ENCODE results near the gene CTNNA3. TPM values are rescaled to one million over a fixed set of nuclear protein-coding genes. Genes with fewer than 3 reads are reported as not detected.

Gene CTNNA3
- total RNA-seq, 2 donors from 2014 or later, result 3.2 to 7.2 TPM

- DNase-seq, result no peak
- Mint-ChIP-seq H3K27ac (no peak overlapping the region), H3K36me3 (ENCODE audit: low read depth) (no peaks in the 10 kb centered on the region), H3K4me3 (no peak overlapping the region), H3K27me3 (ENCODE audit: insufficient read depth) (no peaks in the 10 kb centered on the region), H3K4me1 (no peaks in the 10 kb centered on the region), H3K9me3 (no peaks in the 10 kb centered on the region)
- Histone ChIP-seq H3K9ac (ENCODE audit: extremely low read depth, low read length, poor library complexity, severe bottlenecking) (no peak overlapping the region), H3K4me3 (ENCODE audit: low read length) (no peak overlapping the region), H3K36me3 (ENCODE audit: control insufficient read depth, insufficient read depth, low read length) (no peaks in the 10 kb centered on the region), H3K9me3 (ENCODE audit: control insufficient read depth, low read length) (no peaks in the 10 kb centered on the region), H3K27ac (ENCODE audit: low read depth, low read length) (no peak overlapping the region), H3K4me1 (ENCODE audit: control insufficient read depth, insufficient read depth, low read length) (no peaks in the 10 kb centered on the region), H3K27me3 (ENCODE audit: control insufficient read depth, insufficient read depth, low read length, poor library complexity, severe bottlenecking) (no peaks in the 10 kb centered on the region)
- TF ChIP-seq, protein P1, sequence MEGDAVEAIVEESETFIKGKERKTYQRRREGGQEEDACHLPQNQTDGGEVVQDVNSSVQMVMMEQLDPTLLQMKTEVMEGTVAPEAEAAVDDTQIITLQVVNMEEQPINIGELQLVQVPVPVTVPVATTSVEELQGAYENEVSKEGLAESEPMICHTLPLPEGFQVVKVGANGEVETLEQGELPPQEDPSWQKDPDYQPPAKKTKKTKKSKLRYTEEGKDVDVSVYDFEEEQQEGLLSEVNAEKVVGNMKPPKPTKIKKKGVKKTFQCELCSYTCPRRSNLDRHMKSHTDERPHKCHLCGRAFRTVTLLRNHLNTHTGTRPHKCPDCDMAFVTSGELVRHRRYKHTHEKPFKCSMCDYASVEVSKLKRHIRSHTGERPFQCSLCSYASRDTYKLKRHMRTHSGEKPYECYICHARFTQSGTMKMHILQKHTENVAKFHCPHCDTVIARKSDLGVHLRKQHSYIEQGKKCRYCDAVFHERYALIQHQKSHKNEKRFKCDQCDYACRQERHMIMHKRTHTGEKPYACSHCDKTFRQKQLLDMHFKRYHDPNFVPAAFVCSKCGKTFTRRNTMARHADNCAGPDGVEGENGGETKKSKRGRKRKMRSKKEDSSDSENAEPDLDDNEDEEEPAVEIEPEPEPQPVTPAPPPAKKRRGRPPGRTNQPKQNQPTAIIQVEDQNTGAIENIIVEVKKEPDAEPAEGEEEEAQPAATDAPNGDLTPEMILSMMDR (conservative IDR thresholded peaks at IDR 0.05), result no peak
- 73% methylated on average over 1 of the region's 1 CpG; no CpG with 5 or more reads in 1 of the 2 experiments for WGBS, 2 experiments (ENCODE audit: insufficient coverage in 1 of 2, insufficient read length in 1 of 2)
These were observed 680.8 kb downstream of the CTNNA3 start for GRCh38 chr10:67015225-67015624.

DNA sequence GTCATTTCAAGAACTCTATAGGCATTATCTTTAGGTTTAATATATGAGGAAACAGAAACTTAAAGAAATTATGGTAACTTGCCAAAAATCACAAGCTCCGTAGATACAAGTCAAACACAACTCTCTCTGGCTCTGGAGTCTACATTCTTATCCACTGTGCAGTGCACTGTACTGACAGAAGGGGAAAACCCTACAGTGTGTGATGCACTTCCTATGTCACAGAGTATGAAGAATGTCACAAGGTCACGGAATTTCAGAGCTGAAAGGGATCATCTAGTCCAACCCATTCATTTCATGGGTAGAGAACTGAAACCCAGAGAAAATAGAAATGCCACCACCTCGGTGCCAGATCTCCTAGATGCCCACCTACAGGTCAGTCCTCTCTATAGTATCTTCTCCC, 684.0 kb downstream of the CTNNA3 start:
- H3K36me3 Mint-ChIP-seq (ENCODE audit: low read depth), result no peaks in the 10 kb centered on the region
- H3K27me3 Mint-ChIP-seq (ENCODE audit: insufficient read depth), result no peaks in the 10 kb centered on the region
- no peaks in the 10 kb centered on the region for H3K9me3 Mint-ChIP-seq
- Histone ChIP-seq H3K27ac (ENCODE audit: low read depth, low read length) (no peak overlapping the region), H3K4me3 (ENCODE audit: low read length) (no peak overlapping the region), H3K4me1 (ENCODE audit: control insufficient read depth, insufficient read depth, low read length) (no peaks in the 10 kb centered on the region), H3K27me3 (ENCODE audit: control insufficient read depth, insufficient read depth, low read length, poor library complexity, severe bottlenecking) (no peaks in the 10 kb centered on the region), H3K9me3 (ENCODE audit: control insufficient read depth, low read length) (no peaks in the 10 kb centered on the region), H3K36me3 (ENCODE audit: control insufficient read depth, insufficient read depth, low read length) (no peaks in the 10 kb centered on the region), H3K9ac (ENCODE audit: extremely low read depth, low read length, poor library complexity, severe bottlenecking) (no peak overlapping the region)
- 84 to 92% methylated on average over 2 to 3 of the region's 3 CpGs for WGBS, 2 experiments (ENCODE audit: insufficient coverage in 1 of 2, insufficient read length in 1 of 2)
- no peak overlapping the region for H3K4me3 Mint-ChIP-seq
- TF ChIP-seq, protein P1 (conservative IDR thresholded peaks at IDR 0.05), result no peak
- H3K27ac Mint-ChIP-seq, result no peak overlapping the region
- no peak for DNase-seq
- H3K4me1 Mint-ChIP-seq, result no peaks in the 10 kb centered on the region

DNA sequence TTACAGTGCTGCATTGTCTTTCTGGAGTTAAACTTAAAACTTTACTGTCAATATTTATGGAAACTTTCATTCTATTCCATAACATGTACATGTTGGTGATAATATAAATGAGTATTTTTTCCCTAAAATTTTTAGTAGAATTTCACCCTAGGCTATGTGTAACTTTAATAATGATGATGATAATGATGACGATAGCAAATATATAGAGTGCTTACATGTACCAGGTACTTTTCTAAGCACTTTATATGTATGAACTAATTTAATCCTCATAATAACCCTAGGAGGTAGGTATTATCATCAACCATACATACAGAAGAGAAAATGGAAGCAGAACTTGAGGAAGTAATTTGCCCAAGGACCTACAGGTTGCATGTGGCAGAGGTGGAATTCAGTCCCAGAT, 684.5 kb downstream of the CTNNA3 start:
- TF ChIP-seq, protein P1 (conservative IDR thresholded peaks at IDR 0.05), result no peak
- H3K4me3 ChIP-seq (ENCODE audit: low read length), result no peak overlapping the region
- H3K9me3 ChIP-seq (ENCODE audit: control insufficient read depth, low read length), result no peaks in the 10 kb centered on the region
- Mint-ChIP-seq H3K4me1 (no peaks in the 10 kb centered on the region), H3K4me3 (no peak overlapping the region), H3K9me3 (no peaks in the 10 kb centered on the region), H3K27me3 (ENCODE audit: insufficient read depth) (no peaks in the 10 kb centered on the region), H3K27ac (no peak overlapping the region), H3K36me3 (ENCODE audit: low read depth) (no peaks in the 10 kb centered on the region)
- no peaks in the 10 kb centered on the region for H3K4me1 ChIP-seq (ENCODE audit: control insufficient read depth, insufficient read depth, low read length)
- H3K27me3 ChIP-seq (ENCODE audit: control insufficient read depth, insufficient read depth, low read length, poor library complexity, severe bottlenecking), result no peaks in the 10 kb centered on the region
- no peak for DNase-seq
- no peak overlapping the region for H3K9ac ChIP-seq (ENCODE audit: extremely low read depth, low read length, poor library complexity, severe bottlenecking)
- H3K36me3 ChIP-seq (ENCODE audit: control insufficient read depth, insufficient read depth, low read length), result no peaks in the 10 kb centered on the region
- no CpG with 5 or more reads among the region's 1 CpG for WGBS, 2 experiments (ENCODE audit: insufficient coverage in 1 of 2, insufficient read length in 1 of 2)
- H3K27ac ChIP-seq (ENCODE audit: low read depth, low read length), result no peak overlapping the region
